Neural progenitor cell (in vitro differentiated cells): ENCODE measurements around the gene CPXM2. TPM values are rescaled to one million over a fixed set of nuclear protein-coding genes. Genes with fewer than 3 reads are reported as not detected.
A peak's percentile ranks its signal among the peaks of the same experiment; 100 is the strongest.

Experiments
- DNase-seq: peaks from one replicate; pipeline ENCODE4 v3.0.0-alpha.2; 2016; ENCODE audit warnings: low spot score
- H2AFZ ChIP-seq: fragments of 200-600 bp; sonication (generic); replicated peaks from 2 replicates; pipeline ENCODE4 v1.6.1; 2016; ENCODE audit warnings: antibody characterized with exemption
- H3F3A ChIP-seq: fragments of 200-600 bp; sonication (generic); 2 replicates; pipeline ENCODE4 v1.6.1; 2016; ENCODE audit warnings: antibody characterized with exemption, low read depth
- H3K27ac ChIP-seq: fragments of 200-600 bp; sonication (generic); 2 replicates; pipeline ENCODE4 v1.5.1; 2016; ENCODE audit warnings: mild to moderate bottlenecking
- H3K27me3 ChIP-seq: fragments of 200-600 bp; sonication (generic); 2 replicates; pipeline ENCODE4 v1.6.1; 2016; ENCODE audit warnings: mild to moderate bottlenecking, moderate library complexity
- H3K36me3 ChIP-seq: fragments of 200-600 bp; sonication (generic); 2 replicates; pipeline ENCODE4 v1.5.1; 2016
- H3K4me1 ChIP-seq: fragments of 200-600 bp; sonication (generic); 2 replicates; pipeline ENCODE4 v1.6.1; 2016; ENCODE audit warnings: mixed run types
- H3K4me2 ChIP-seq: fragments of 200-600 bp; sonication (generic); 2 replicates; pipeline ENCODE4 v1.6.1; 2016
- H3K4me3 ChIP-seq: fragments of 200-600 bp; sonication (generic); 2 replicates; pipeline ENCODE4 v1.5.1; 2016
- H3K79me2 ChIP-seq: fragments of 200-600 bp; sonication (generic); 2 replicates; pipeline ENCODE4 v1.6.1; 2016; ENCODE audit warnings: low read depth
- H3K9ac ChIP-seq: fragments of 200-600 bp; sonication (generic); 2 replicates; pipeline ENCODE4 v1.6.1; 2016
- H3K9me3 ChIP-seq: fragments of 200-600 bp; sonication (generic); 2 replicates; pipeline ENCODE4 v1.5.1; 2016; ENCODE audit warnings: low read depth
- H4K20me1 ChIP-seq: fragments of 200-600 bp; sonication (generic); 2 replicates; pipeline ENCODE4 v1.6.1; 2016; ENCODE audit warnings: low read depth
- H3K27ac Mint-ChIP-seq: 3 replicates; pipeline ENCODE4 v1.8.0; 2021; ENCODE audit warnings: mixed read lengths
- H3K27me3 Mint-ChIP-seq: 2 replicates; pipeline ENCODE4 v1.8.0; 2022; ENCODE audit warnings: low read depth, mild to moderate bottlenecking, inconsistent platforms, moderate library complexity, mixed read lengths; ENCODE audit not compliant: insufficient read depth
- H3K36me3 Mint-ChIP-seq: 3 replicates; pipeline ENCODE4 v1.8.0; 2021; ENCODE audit warnings: mixed read lengths
- H3K4me1 Mint-ChIP-seq: 3 replicates; pipeline ENCODE4 v1.8.0; 2021; ENCODE audit warnings: mixed read lengths
- H3K4me3 Mint-ChIP-seq: 3 replicates; pipeline ENCODE4 v1.8.0; 2021; ENCODE audit warnings: mild to moderate bottlenecking, moderate library complexity, mixed read lengths
- H3K9me3 Mint-ChIP-seq: 3 replicates; pipeline ENCODE4 v1.8.0; 2020; ENCODE audit warnings: mixed read lengths
- CTCF ChIP-seq: fragments of 200-600 bp; sonication (generic); IDR thresholded peaks from 2 replicates; pipeline ENCODE4 v1.5.1; 2017; ENCODE audit warnings: antibody characterized with exemption, mild to moderate bottlenecking
- EZH2 ChIP-seq: fragments of 200-600 bp; sonication (generic); IDR thresholded peaks from 2 replicates; pipeline ENCODE4 v1.6.1; 2017; ENCODE audit warnings: antibody characterized with exemption, mild to moderate bottlenecking, moderate library complexity
- EZH2phosphoT487 ChIP-seq: fragments of 200-600 bp; sonication (generic); IDR thresholded peaks from 2 replicates; pipeline ENCODE4 v1.6.1; 2017; ENCODE audit warnings: antibody characterized with exemption
- total RNA-seq: library from RNA; depleted of rRNA; stranded (reverse); fragments of >200 nt; gene quantifications from 2 replicates; pipeline ENCODE4 v1.2.3, GENCODE V29; 2015; ENCODE audit warnings: low replicate concordance

CPXM2 gene
- total RNA-seq, 1 donor from 2014 or later, result not detected

GRCh38 chr10:123760356-123761037, 131.1 kb downstream of the CPXM2 start:
- Histone ChIP-seq H3K9me3 (no peaks in the 10 kb centered on the region), H2AFZ (no peak overlapping the region), H4K20me1 (no peaks in the 10 kb centered on the region), H3K27ac (no peak overlapping the region), H3K4me2 (no peak overlapping the region), H3K27me3 (no peaks in the 10 kb centered on the region), H3K4me1 (peaks cover 12% of the 10 kb centered on the region), H3K79me2 (no peaks in the 10 kb centered on the region), H3F3A (no peaks in the 10 kb centered on the region), H3K36me3 (no peaks in the 10 kb centered on the region), H3K4me3 (no peak overlapping the region), H3K9ac (no peak overlapping the region)
- Mint-ChIP-seq H3K36me3 (no peaks in the 10 kb centered on the region), H3K4me1 (peaks cover 17% of the 10 kb centered on the region), H3K27ac (no peak overlapping the region), H3K4me3 (no peak overlapping the region), H3K27me3 (peaks cover 4% of the 10 kb centered on the region), H3K9me3 (no peaks in the 10 kb centered on the region)
- no peak for TF ChIP-seq EZH2phosphoT487
- no peak for TF ChIP-seq CTCF
- no peak for TF ChIP-seq EZH2
- no peak for DNase-seq

- Mint-ChIP-seq H3K27ac (no peak overlapping the region), H3K4me3 (no peak overlapping the region)
- peak overlapping the region; percentile 30 for H2AFZ ChIP-seq
These were observed 132.0 kb downstream of the CPXM2 start for GRCh38 chr10:123759501-123760031.

GRCh38 chr10:123759041-123759440, 132.6 kb downstream of the CPXM2 start:
- H3K4me2 ChIP-seq, result peak overlapping the region; percentile 45
- no peak overlapping the region for H3K4me3 ChIP-seq
- no peak overlapping the region for H3K9ac ChIP-seq
- no peak overlapping the region for H3K4me3 Mint-ChIP-seq
- no peaks in the 10 kb centered on the region for H3F3A ChIP-seq
- no peak for TF ChIP-seq EZH2phosphoT487
- TF ChIP-seq CTCF, result no peak
- no peak for TF ChIP-seq EZH2
- H3K4me1 Mint-ChIP-seq, result peaks cover 20% of the 10 kb centered on the region
- DNase-seq, result no peak
- peaks cover 4% of the 10 kb centered on the region for H3K27me3 Mint-ChIP-seq
- H4K20me1 ChIP-seq, result no peaks in the 10 kb centered on the region
- no peaks in the 10 kb centered on the region for H3K36me3 Mint-ChIP-seq
- H3K36me3 ChIP-seq, result no peaks in the 10 kb centered on the region
- H3K79me2 ChIP-seq, result no peaks in the 10 kb centered on the region
- no peak overlapping the region for H3K27ac ChIP-seq
- no peak overlapping the region for H2AFZ ChIP-seq
- H3K9me3 ChIP-seq, result no peaks in the 10 kb centered on the region
- H3K27me3 ChIP-seq, result no peaks in the 10 kb centered on the region
- H3K4me1 ChIP-seq, result peaks cover 12% of the 10 kb centered on the region
- no peaks in the 10 kb centered on the region for H3K9me3 Mint-ChIP-seq
- H3K27ac Mint-ChIP-seq, result no peak overlapping the region

More at GRCh38 chr10:123759501-123760031, 132.0 kb downstream of the CPXM2 start:
- no peak overlapping the region for H3K9ac ChIP-seq
- H3K4me2 ChIP-seq, result peak overlapping the region; percentile 45
- H3F3A ChIP-seq, result no peaks in the 10 kb centered on the region
- Mint-ChIP-seq H3K9me3 (no peaks in the 10 kb centered on the region), H3K27me3 (peaks cover 4% of the 10 kb centered on the region), H3K36me3 (no peaks in the 10 kb centered on the region), H3K4me1 (peaks cover 20% of the 10 kb centered on the region)
- DNase-seq, result peak; percentile 37
- H3K79me2 ChIP-seq, result no peaks in the 10 kb centered on the region
- no peaks in the 10 kb centered on the region for H3K36me3 ChIP-seq
- TF ChIP-seq CTCF (no peak), EZH2 (no peak), EZH2phosphoT487 (no peak)
- no peaks in the 10 kb centered on the region for H4K20me1 ChIP-seq
- no peak overlapping the region for H3K27ac ChIP-seq
- peaks cover 12% of the 10 kb centered on the region for H3K4me1 ChIP-seq
- H3K27me3 ChIP-seq, result no peaks in the 10 kb centered on the region
- no peak overlapping the region for H3K4me3 ChIP-seq
- no peaks in the 10 kb centered on the region for H3K9me3 ChIP-seq
